ENCODE data around the gene LYPD6B.

LYPD6B gene

DNA sequence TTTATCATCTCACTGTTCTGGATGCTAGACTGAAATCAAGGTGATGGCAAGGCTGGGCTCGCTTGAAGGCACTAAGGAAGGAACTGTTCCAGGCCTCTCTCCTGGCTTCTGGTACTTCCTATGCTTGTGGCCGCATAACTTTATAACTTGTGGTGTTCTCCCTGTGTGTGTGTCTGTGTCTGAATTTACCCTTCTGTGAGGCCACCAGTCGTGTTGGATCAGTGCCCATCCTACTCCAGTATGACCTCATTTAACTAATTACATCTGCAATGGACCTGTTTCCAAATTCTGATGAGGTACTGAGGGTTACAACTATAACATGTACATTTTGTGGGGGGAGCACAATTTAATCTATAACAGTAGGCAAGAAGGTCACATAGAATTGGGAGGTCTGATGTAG lies 41.6 kb downstream of the LYPD6B start:
- DNase-seq, result no peak

DNA sequence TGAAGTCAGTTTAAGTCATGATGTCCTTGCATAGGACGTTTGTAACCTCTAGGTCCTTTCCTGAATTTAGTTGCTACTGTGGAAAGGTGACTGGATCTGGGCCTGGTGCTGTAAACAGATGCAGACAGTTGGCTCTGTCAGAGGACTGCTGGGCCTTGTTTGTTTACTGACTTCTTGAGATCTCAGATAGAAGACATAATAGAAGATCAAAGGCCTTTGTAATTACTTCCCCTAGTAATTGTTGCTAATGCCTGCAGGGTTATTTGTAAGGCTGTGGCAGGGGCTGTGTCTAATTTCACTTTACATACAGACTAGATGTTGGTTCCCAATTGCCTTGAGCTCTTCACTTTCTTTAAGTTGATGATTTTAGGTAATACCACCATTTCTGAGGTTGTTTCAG lies 42.5 kb downstream of the LYPD6B start:
- DNase-seq, result no peak

DNA sequence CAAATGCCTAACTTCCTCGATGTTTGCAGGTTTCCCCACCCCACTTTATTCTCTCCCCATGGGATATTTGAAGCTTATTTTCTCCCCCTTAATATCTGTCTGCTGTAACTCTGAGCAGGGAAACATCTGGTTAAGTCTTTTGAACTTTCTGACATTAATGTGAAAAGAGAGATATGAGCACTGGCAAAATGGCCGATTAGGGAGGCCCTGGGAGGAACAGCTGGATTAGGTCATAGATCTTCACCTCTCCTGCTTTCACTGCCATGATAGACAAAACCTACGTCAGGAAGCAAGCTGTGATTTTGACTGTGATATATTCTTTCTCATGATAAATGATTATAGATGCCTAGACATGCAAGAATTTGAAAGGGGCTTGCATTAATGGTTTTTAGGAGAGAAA lies 43.6 kb downstream of the LYPD6B start:
- DNase-seq, result no peak

DNA sequence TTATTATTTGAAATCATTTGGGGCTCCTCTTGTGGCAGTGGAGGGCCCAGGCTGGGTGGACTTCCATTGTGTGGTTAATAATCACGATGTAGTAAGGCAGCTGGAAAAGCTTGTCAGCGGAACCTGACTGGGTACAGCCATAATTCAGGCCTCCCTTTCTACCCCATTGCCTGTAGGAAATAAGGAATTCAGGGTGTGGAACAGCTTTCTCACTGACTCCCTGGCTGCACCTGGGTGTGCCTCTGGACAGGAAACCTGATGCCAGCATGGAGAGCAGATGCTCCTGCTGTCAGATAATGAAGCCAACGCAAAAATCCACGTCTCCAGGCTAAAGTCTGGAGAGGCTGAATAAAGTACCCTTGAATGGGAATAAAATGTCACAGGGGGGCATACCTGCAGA lies 44.2 kb downstream of the LYPD6B start:
- DNase-seq, result no peak

DNA sequence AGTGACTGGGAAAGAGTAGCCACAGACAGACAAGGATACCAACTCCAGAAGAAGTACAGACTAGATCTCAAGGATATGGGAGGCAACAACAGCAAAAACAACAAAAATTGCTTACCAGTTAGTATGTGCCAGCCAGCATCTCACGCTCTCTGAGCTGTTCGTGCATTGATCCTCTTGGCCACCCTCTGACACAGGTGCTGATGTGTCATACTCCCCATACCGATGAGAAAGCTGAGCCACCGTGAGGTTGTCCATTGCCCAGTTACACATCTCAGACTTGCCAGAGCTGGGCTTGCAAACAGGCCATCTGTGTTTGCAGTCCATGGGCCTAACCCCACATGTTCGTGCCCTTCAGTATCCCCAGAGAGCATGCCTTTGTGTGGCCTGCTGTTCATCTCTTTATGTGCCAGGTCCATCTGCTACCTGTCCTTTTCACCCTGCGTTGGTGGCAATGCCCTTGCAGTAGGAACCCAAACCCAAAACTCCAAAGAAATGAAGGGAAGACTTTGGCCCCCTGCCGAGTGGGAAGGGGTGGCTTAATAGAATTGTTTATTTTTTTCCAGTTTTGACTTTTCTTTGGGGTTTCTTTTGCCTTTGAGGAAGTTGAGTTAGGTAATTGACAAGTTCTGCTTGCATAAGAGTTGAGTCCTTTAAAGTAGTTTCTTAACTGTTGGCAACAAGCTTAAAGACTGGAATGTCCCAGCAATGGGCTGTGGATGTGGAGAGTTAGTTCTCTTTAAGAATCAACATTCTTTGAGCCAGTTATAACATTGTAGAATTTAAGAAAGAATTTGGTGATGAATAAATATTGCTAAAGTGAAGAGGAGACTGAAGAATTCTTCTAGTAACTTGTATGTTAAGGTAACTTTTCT lies 46.7 kb downstream of the LYPD6B start:
- no peak for DNase-seq

DNA sequence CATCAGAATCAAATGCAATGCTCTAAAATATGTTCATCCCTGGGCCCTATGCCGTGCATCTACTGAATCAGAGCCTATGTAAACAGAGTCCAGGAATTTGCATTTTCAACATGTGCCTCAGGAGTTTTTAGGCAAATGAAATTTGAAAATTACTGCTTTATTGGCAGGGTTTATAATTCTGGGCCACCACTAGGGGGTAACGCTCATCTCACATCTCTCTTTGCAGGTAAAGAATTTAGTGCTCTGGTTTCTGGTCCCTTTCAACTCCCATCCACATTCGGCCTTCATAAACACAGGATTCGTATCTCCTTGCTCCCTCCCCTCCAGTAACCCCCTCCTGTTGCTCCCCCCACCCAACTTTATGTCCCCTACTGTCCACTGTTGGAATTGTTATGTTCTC lies 49.3 kb downstream of the LYPD6B start:
- peak; percentile 2 for DNase-seq

DNA sequence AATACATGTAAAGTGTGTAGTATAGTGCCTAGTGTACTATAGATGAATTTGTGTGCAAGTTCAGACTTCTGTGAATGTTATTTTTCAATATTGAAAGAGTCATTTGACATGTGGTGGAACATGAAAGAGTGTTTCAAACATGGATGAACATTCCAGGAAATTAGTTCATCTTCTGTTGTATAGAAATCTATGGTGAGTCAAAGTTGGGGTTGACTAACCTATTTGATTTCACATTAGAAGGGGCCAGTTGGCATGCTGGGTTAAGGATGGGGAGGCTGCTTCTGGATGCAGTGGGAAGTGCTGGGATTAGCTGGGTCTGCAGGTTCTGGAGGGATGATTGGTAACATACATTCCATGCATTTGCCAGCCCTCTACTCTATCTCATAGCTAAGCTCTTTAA lies 50.6 kb downstream of the LYPD6B start:
- DNase-seq, result peak; percentile 32

DNA sequence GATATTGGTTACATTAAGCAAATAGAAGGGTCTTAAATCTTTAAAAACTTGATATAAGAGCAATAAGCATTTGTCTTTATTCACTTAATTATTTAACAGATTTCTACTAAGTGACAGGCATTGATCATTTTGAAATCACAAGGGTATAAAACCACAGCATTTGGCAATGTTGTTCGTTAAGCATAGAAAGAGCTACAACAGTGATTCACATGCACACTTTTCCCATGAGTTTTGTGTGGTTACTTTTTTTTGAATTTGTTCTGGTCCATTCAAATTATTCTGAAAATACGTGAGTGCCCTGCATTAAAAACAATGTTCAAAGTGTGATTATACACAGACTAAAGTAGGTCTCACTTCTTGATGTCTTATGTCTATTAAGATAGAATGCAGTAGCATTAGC lies 52.2 kb downstream of the LYPD6B start:
- no peak for DNase-seq

DNA sequence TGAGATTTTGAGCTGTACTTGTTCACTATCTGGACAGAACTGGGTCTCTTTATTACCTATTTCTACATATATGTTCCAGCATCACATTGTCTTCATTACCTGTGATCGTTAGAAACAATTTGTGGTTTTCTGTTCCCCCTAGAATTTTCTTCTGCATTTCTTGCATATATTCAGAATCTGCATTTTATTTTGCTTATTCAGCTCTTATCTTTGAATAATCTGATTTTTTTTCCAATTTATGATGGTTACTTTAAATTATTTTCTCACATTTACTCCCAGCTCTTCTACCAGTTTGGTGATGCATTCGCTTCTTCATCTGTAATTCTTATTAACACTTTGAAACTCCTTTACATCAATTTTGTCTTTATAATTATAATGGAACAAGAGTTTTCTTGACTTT lies 55.1 kb downstream of the LYPD6B start:
- no peak for DNase-seq

DNA sequence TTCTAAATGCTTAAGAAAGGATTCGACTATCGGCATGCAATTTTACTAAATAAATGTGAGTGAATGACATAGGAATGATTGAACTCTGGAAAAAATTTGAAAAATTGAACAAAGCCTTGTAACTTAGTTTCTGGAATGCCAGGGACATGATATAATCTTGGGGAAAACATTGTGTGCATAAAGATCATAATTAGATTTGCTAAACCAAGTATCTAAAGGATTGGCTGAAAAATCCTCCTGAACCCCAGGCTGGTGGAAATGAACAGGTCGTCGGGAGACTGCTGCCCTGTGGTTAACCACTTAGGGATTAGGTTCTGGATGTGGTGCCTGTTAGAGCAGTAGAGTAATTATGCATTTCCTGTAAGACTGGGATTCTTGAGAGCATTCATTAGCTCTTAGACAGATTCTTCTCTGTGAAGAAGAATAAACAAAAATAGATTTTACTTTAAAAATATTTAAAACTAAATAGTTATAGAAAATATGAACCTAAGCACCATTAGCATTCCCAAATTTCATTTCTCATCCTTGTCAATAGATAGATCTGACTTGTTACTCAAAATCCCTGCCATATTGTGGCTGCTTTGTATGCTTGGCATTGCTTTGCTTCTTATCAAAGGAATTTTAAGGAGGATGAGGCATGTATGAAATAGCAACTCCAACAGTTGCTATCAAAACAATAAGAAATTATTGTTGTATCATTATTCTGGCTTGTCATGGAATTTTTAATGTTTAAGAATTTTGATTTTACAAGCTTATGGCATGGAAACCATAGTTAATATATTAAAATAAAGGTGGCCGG lies 55.9 kb downstream of the LYPD6B start:
- DNase-seq, result peak; percentile 54

DNA sequence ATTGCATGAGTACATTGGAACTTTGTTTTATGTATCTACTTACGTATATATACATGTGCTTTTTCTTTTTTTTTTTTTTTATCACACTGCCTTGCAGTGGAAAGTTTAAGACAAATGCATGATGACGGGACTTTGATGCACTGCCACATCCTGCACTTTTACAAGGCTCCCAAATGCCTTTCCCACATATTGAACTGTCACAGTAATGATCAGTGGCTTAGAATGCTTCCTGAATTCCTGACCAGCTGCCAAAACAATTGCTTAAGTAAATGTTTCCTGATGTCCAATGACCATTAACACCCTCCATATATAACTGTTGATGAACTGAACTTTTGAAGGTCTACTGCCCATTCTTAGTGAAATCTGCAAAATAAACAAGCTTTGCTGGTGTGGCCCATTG lies 60.2 kb downstream of the LYPD6B start:
- peak; percentile 56 for DNase-seq

DNA sequence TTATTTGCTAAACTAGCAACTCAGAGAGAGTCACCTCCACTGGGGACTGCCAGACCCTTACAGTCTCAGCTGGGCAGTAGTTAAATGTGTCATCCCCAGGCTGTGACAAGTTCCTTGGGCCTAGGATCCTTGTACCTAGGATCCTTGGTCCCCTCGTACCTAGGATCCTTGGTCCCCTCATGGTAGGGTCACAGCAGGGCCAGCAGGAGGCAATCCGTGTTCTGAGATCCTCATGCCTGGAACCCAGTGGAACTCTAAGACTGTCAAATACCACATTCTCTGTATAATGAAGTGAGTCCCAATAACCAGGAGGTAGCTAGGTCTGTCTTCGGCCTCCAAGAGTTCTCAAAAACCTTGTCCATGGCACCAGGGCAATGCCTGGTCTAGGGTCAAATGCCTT lies 60.8 kb downstream of the LYPD6B start:
- DNase-seq, result no peak

DNA sequence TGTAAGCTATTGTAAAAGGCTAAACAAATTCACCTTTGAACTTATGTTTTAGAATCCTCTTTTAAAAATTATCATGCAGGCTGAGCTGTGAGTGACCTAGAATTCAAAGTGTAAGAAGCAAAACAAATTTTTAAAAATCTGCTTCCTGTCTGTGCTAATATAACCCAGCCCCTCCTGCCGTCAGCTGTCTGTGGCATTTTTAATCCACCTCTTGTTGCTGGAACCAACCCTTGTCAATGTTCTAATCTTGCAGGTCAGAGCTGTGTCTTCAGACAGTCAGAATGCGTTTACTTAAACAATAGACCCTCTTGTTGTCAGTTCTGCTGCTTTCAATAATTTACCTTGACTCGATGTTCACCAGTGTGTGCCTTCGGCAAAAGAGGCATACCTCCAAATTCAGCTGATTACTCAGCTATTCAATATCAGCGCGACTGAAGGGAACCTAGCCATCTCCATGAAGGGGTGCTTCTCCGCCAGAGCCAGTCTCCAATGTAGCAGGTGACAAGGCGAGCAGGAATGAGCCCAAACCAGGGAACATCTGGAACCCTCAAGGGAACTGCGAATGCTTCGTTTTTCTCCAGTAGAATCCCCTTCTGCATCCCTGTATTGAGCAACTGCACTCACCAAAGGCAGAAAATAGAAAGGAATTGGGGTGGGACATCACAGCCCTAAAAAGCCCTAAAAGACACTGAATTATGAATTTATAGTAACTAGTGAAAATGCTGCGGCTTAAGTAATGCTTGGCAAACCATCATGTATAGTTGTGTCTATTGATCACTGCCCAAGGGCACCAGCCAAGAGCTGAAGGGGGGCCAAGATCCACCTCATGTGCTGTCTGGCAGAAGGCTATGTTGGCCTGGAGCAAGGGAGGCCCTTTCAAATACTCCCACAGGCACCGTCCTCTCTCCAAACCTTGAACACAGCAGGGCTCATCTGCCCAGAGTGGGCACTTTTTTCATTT lies 62.5 kb downstream of the LYPD6B start:
- DNase-seq, result no peak

DNA sequence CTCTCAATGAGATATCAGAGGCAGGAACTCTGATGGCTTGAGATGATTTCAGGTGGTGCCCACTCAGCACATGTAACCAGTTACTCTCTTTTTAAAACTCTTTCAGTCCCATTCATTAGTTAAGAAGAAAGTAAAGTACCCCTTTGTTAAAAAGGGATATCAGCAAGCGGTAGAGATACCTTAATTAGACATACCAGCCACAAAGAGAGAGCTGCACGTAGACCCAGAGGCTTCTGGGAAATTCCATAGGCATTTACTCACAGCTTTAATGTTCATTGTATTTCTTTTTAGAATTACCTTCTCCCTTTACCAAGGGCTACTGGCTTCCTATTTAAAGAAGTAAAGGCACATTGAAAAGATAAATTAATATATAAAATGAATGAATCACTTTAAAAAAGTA lies 63.3 kb downstream of the LYPD6B start:
- no peak for DNase-seq

DNA sequence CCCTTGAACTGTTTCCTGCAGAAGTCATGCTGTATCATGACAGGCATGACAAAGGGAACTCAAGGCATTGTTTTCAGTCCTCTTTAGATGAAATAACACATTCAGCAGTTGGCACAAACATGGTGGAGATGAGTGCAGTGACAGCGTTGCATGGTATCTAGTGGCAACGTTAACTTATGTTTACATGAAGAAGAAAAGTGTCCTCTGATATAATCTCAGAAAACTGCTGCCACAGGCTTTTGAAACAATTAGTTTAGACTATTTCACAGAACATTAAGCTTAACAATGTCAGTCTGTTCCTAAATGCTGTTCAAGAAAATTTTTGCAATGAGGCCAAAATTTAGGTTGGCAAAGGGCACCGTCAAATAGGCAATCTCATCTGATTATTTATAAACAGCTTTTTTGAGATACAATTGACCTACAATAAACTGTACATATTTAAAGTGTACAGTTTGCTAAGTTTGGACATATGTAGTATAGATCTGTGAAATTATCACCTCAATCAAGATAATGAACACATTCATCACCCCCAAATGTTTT lies 64.7 kb downstream of the LYPD6B start:
- DNase-seq, result no peak

DNA sequence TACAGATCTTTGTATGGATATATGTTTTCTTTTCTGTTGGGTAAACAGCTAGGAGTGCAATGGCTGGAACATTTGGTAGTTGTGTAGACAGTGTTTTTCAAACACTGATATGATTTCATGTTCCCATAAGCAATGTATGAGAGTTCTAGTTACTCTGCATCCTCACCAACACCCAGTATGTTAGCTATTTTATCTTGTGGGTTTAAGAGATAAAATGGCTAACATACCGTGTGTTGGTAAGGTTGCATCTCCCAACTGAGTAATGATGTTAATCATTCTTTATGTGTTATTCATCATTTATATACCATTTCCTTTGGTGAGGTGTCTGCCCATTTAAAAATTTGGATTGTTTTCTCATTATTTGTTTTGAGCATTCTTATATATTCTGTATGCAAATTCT lies 65.7 kb downstream of the LYPD6B start:
- DNase-seq, result no peak

DNA sequence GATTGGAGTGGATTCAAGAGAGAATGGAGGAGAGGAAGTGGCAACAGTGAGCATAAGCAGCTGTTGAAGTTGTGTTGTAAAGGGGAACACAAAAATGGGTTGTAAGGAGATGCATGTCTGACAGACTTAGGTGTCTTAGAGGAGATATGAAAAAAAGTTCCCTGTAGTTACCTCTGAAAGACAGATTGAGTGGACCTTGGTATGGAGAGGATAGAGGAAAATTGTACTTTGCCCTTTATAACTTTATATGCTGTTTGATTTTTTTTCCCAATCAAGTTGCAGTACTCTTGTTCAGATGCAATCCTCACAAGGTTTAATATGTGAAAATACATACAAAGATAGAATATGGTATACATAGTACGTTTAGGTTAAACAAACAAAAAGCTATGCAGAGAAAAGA lies 73.6 kb downstream of the LYPD6B start:
- no peak for DNase-seq

DNA sequence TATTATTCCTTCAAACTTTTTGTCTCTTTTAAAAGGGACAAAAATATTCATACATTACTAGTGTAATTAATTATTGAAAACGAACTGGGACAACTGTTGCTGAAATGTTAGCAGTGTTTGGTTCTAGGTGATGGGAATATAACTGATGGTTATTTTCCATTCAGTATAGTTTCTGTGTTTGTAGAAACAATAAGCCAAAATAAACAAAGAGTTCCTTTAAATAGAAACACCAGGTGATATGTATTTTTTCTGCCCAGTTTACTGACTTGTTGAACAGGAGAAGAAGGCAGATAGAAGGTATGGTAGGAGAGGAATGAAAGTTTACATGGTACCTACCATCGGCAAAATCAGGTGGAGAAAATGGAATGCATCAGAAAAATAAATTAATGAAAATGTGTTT lies 74.2 kb downstream of the LYPD6B start:
- no peak for DNase-seq

DNA sequence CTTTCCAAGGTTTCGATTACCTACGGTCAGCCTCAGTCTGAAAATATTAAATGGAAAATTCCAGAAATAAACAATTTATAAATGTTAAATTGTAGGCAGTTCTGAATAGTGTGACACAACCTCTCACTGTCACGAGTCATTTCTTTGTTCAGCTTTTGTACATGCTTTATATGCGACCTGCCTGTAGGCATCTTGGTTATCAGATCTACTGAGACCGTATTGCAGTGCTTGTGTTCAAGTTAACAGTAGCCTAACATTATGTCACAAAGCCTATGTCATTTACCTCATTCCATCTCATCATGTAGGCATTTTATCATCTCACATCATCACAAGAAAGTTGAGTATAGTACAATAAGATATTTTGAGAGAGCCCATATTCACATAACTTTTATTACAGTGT lies 77.3 kb downstream of the LYPD6B start:
- no peak for DNase-seq

DNA sequence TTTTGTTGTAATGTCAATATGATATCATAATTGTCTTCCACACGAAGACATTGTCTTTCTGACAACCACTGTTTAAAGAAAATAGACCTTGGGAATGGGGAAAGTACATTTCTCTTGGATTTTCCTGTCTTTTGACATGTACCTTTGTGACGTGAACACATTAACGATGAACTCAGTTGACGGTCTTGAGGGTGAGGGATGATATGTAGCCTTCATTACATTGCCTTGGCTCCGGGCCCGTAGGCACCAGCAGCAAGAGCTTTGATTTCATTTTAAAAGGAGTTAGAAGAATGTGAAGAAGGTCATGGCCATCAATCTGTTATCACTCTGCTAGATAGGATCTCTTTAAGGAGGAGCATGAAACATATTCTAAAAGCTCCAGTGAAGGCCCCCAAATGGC lies 80.9 kb downstream of the LYPD6B start:
- DNase-seq, result no peak

DNA sequence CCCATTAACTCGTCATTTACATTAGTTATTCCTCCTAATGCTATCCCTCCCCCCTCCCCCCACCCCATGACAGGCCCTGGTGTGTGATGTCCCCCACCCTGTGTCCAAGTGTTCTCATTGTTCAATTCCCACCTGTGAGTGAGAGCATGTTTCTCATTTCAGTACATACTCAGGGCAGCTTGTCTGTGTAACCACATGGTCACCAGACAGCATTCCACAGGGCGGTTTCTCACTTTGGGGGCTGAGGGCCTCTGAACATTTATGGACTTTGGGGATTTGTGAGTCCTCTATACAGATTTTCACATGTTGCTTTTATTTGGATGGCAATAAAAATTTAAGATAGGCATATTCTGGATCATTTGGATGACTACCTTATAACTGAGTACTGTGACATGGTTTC lies 84.0 kb downstream of the LYPD6B start:
- no peak for DNase-seq

DNA sequence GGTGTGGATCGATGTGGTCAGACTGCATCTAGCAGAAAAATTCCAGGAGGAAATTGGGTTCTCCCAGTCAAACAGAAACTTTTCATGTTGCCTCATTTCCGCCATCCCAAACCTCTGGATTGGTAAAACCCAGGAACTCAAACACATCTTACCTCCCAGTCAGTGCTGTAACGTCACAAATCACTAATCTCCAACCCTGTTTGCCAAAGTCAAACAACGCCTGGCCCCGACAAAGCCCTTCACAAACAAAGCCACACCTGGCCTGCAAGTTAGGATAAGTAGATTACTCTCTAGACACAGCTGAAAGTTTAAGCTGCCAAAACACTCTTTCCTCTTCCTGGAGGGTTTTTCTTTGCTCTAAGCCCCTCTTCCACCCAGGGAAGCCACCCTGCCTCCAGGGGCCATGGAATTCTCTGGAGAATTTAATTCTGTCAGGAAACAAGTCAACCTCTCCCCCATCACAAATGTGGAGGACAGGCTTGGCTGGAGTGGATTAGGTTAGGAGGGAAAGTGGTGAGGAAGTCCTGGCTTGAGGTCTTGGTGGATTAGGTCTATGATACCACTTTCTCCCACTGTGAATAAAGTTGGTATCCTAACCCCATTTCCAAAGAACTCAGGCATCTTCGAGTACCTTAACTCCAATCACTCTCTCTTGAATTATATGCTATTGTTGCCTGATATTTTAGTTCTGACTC lies 86.7 kb downstream of the LYPD6B start:
- no peak for DNase-seq
